SW 1271 (cell line): ENCODE results near the gene INPP5D.
"Not testable (repeated sequence)": the region's sequence is repeated elsewhere in the genome, so short reads cannot be mapped to it uniquely, and the experiment has no call there.

ENCODE experiments used
- DNase-seq, 2 experiments: peaks; one replicate each; lab custom pipeline; 2025; lab: John Stamatoyannopoulos, UW

Gene INPP5D

GRCh38 chr2:233032551-233033320, 27.4 kb upstream of the INPP5D start, which contains the start of gene NEU2:
Gene NEU2 (plus strand): TSS chr2:233032672. CDS start chr2:233032672, 0 bp downstream.
- DNase-seq = no peak

- no peak for DNase-seq
Observed at GRCh38 chr2:233033672-233034071, 26.5 kb upstream of the INPP5D start.

DNA sequence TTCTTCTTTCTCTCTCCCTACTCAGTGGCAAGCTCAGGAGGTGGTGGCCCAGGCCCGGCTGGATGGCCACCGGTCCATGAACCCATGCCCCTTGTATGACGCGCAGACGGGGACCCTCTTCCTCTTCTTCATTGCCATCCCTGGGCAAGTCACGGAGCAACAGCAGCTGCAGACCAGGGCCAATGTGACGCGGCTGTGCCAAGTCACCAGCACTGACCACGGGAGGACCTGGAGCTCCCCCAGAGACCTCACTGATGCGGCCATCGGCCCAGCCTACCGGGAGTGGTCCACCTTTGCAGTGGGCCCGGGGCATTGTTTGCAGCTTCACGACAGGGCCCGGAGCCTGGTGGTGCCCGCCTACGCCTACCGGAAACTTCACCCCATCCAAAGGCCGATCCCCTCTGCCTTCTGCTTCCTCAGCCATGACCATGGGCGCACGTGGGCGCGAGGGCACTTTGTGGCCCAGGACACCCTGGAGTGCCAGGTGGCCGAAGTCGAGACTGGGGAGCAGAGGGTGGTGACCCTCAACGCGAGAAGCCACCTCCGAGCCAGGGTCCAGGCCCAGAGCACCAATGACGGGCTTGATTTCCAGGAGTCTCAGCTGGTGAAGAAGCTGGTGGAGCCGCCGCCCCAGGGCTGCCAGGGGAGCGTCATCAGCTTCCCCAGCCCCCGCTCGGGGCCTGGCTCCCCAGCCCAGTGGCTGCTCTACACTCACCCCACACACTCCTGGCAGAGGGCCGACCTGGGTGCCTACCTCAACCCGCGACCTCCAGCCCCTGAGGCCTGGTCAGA, 25.9 kb upstream of the INPP5D start:
- DNase-seq = no peak

DNA sequence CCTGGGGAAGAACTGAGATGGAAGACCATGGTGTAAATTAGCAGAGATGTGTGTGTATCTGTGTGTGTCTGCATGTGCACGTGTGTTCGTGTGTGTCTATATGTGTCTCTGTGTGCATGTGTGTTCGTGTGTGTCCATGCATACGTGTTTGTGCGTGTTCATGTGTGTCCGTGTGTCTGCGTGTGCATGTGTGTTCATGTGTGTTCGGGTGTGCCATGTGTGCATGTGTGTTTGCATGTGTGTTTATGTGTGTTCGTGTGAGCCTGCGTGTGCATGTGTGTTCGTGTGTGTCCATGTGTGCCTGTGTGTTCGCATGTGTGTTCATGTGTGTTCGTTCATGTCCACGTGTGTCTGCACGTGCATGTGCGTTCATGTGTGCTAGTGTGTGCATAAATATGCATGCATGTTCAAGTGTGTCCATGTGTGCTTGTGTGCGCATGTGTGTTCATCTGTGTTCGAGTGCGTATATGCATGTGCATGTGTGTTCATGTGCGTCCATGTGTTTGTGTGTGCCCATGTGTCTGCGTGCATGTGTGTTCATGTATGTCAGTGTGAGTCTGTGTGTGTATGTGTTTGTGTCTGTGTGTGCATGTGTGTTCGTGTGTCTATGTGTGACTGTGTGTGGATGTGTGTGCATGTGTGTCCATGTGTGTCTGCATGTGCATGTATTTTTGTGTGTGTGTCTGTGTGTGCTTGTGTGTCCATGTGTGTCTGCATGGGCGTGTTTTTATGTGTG, 24.5 kb upstream of the INPP5D start:
- DNase-seq = no peak

DNA sequence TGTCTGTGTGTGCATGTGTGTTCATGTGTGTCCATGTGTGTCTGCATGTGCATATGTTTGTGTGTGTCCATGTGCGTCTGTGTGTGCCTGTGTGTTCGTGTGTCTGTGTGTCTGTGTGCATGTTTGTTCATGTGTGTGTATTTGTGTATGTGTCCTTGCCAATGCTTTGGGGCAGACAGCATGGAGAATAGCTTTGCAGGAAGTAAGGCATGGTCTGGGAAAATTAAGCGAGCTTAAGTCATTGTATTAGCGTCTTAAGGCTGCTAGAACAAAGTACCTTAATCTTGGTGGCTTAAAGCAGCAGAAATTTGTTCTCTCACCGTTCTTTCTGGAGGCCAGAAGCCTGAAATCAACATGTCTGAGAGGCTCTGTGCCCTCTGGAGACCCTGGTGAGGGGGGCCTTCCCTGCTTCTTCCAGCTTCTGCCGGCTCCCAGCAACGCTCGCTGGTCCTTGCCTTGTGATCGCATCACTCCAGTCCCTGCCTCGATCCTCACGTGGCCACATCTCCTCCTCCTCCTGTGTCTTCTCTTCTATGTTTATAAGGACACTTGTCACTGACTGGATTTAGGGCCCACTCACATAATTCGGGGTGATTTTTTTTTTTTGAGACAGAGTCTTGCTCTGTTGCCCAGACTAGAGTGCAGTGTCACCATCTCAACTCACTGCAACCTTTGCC, 23.8 kb upstream of the INPP5D start:
- no peak for DNase-seq

DNA sequence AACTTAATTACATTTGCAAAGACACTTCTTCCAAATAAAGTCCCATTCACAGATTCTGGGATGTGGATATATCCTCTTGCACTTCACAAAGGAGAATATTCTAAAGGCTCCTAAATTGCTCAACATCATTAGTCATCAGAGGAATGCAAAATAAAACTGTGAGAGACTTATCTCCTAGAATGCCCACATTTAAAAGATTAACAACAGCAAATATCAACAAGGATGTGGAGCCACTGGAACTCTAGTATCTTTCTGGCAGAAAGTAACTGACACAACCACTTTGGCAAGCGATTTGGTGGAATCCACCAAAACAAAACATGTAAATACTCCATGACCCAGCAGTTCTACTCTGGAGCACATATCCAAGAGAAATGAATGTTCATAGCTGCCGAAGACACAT, 23.1 kb upstream of the INPP5D start:
- DNase-seq = no peak

- DNase-seq = no peak
Observed at GRCh38 chr2:233039212-233039845, 20.8 kb upstream of the INPP5D start.

DNA sequence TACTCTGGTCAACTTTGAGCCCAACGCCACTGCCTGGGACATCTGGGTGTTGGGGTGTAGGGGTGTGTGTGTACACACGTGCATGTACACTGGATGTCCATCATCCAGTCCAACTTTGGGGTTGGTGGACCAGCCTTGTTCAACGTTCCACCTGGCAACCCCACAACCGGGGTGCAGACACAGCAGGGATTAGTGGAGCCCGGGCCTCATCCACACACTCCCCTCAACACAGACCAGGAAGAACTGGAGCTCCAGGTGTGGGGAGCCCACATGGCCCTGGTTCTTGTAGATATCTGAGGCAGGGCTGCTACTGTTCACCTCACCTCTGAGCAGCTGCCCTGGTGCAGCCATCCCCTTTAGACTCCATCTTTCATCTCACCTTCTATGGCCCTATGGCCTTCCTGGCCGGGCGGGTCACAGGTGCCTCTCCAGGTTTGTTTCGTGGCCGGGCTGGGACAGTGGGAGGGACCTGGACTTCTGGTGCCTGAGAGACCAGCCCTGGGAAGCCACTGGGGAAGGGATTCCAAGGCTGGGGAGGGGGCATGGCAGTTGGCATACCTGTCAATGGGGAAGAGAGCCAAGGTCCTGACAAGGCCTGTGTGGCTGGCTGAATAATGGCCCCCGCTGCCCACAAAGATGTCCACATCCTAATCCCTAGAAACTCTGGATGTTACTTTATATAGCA, 20.2 kb upstream of the INPP5D start:
- no peak for DNase-seq

DNA sequence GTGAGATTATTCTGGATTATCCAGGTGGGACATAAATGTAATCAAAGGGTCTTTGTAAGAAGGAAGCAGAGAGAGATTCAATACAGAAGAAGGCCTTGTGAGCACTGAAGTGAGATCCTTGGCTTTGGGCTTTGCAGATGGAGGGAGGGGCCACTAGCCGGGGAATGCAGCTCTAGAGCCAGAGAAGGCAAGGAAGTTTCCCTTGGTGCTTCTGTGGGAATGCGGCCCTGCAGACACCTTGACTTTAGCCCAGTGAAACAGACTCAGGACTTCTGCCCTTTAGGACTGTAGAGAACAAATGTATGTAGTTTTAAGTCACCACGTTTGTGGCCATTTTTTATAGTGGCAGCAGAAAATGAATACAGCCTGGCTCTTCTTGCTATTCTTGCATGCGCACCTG, 19.6 kb upstream of the INPP5D start:
- no peak for DNase-seq

DNA sequence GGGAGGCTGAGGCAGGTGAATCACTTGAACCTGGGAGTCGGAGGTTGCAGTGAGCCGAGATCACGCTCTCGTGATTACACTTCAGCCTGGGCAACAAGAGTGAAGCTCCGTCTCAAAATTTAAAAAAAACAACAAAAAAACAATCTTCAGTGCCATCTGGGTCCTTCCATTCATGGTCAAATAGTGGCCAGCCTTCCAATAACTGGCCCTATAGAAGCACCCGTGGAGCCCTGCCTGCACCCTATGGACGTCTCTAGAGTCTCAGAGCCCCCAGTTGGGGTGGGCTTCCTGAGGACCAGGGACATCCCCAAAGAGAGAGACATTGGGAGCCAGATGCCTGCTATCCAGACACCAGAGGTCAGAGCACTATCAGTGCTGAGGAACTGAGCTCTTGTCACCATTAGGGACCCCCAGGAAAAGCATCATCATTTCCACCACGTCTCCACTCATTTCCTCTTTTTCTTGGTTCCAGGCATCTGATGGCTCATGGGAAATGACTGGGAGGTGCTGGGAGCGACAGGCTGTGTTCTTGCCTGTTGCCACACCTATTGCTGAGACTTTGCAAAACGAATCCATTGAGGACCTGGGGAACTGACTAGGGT, 18.3 kb upstream of the INPP5D start:
- DNase-seq = no peak

- DNase-seq = no peak
Observed at GRCh38 chr2:233042549-233042948, 17.6 kb upstream of the INPP5D start.

DNA sequence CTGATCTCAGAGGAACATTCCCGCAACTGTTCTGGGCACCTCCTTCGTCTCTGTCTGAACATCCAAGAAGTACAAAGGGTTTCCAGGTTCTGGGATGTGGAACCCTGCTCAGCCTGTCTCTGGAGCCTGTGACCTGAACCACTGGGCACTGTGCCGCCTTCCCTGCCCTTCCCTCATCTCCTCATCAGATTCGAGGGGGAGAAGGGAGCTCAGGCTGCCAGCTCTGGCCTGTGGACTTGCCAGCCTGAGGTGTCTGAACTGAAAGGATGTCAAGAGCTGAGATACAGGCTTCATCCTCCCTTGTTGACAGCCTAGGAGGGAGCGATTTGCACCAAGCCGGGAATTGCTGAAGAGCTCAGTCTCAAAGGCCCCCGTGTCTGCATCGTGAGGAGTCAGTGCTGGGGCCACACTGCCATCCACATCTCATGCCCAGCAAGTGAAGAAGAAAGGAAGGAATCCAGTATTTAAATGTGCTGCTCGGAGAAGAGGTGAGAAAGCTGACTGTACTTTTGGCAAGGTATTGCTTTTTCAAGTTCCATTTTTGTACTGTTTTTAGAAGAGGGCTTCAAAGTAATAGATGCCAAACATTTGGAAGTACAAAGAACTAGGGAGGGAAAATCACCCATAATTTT, 15.1 kb upstream of the INPP5D start:
- DNase-seq = no peak

- no peak for DNase-seq
Observed at GRCh38 chr2:233047206-233047605, 12.9 kb upstream of the INPP5D start.

DNA sequence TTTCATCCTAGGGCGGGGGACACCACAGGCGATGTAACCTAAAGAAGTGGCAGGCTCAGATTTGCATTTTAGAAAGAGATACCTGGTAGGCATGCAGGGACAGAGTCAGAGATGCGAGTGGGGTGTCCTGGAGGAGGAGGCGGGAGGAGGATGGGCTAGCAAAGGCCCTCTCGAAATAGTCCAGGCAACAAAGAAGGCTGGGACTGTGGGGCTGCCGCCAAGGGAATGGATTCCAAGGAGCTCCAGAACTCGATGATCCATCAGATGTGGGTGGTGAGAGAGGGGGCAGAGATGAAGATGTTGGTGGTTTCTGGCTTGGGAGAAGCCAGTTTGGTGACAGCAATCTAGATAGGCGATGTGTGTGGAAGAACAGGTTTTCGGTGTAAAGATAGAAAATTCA, 12.5 kb upstream of the INPP5D start:
- no peak for DNase-seq

- no peak for DNase-seq
Observed at GRCh38 chr2:233048569-233049193, 11.5 kb upstream of the INPP5D start.

DNA sequence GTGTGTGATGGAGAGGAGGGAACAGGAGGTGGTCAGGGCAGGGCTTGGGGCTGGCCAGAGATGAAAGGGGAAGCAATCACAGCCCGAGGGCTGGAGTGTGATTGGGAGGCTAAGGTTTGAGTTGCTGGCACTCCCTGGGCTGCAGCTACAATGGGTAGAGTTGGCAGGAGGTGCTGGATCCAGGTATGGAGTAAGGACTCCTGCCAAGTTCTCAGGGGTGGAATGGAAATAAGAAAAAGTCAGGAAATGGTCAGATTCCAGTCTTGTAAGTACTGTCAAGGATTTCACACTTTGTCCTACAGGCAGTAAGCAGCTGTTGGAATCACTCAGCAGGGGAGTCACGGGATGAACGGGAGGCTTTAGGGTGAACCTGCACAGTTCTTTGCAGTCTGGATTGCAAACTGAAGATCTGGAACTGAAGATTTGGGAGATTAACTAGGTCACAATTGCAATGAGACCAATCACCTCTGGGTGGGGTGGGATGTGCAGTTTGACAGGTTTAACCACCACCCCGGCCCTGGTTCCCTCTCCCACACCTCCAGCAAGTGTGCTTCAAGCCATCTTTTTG, 10.9 kb upstream of the INPP5D start:
- no peak for DNase-seq

DNA sequence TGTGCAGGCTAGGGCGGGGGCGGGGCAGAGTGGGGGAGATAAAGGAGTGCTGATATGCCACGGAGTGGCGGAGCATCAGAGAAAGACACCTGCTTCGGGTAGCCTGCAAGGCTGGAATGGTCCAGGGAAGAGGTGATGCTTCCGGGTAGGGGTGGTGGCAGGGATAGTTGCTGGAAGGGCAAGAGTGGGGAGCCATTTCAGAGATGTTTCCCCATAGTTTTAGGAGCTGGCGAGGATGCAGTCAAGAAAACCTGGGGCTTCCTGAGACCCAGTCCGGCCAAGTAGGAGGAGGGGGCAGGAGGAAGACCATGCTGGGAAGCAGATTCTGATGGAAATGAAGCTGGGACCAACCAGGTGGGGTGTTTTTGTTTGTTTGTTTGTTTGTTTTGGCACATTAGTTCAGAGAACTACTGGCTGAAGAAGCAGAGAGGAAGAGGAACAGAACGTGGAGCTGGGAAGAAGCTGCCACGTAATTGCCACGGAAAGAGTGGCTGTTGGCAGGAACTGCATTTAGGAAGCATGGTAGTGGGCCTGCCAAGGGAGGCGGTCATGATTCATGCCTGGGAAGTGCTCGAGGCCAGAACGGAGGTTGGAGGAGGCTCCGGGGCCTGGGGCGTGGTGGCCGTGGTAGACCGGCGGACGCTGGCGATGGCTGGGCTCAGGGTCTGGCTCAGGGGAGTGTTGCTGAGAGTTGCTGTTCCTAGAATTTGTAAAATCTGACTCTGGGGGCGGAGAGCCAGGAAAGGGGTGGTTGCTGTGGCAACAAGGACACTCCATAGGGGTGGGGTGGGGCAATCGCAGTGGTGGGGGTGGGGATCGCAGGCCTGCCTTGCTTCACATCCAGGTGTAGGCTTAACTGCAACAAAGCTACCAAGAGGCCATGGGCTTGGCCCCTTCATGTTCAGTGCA, 8.6 kb upstream of the INPP5D start:
- DNase-seq = no peak

DNA sequence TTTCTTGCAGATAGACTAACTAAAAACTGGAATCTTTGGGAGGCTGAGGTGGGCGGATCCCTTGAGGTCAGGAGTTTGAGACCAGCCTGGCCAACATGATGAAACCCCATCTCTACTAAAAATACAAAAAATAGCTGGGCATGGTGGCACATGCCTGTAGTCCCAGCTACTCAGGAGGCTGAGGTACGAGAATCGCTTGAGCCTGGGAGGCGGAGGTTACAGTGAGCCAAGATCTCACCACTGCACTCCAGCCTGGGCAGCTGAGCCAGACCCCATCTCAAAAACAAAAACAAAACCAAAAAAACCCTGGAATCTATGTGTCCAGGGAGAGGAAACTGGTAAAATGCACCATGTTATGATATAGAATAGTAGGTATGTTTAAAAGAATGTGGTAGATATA, 7.6 kb upstream of the INPP5D start:
- not testable (repeated sequence) for DNase-seq
